Uterus (tissue), 4 donors: ENCODE results near the gene ACOT7. TPM values are rescaled to one million over a fixed set of nuclear protein-coding genes. Genes with fewer than 3 reads are reported as not detected.

ENCODE experiments used
- DNase-seq, 2 donors: peaks; one replicate each; pipeline ENCODE4 v3.0.0-alpha.2; 2019 to 2020
- H3K27ac ChIP-seq, 2 donors: fragments of 200-600 bp; sonication (generic); 1 replicate in 1 of 2; 2 replicates in 1 of 2; pipeline ENCODE4 v1.5.1; 2016 to 2018
- H3K27me3 ChIP-seq, 2 donors: fragments of 200-600 bp; sonication (generic); one replicate each; pipeline ENCODE4 v1.5.1; 2018 to 2019; ENCODE audit warnings: control low read depth in 1 of 2
- H3K36me3 ChIP-seq, 2 donors: fragments of 200-600 bp; sonication (generic); one replicate each; pipeline ENCODE4 v1.5.1; 2019; ENCODE audit warnings: control low read depth in 1 of 2
- H3K4me1 ChIP-seq, 2 donors: fragments of 200-600 bp; sonication (generic); one replicate each; pipeline ENCODE4 v1.5.1; 2018 to 2019; ENCODE audit warnings: control low read depth in 1 of 2
- H3K4me3 ChIP-seq, 2 donors: fragments of 200-600 bp; sonication (generic); 1 replicate in 1 of 2; 2 replicates in 1 of 2; pipeline ENCODE4 v1.5.1; 2018 to 2019; ENCODE audit warnings: mild to moderate bottlenecking in 1 of 2
- H3K9me3 ChIP-seq, 2 donors: fragments of 200-600 bp; sonication (generic); one replicate each; pipeline ENCODE4 v1.5.1; 2019; ENCODE audit warnings: control low read depth in 1 of 2
- POLR2A ChIP-seq, 2 donors: fragments of 450-650 bp; IDR thresholded peaks; one replicate each; pipeline ENCODE4 v1.6.1; 2016; ENCODE audit warnings: antibody characterized with exemption in 2 of 2, mild to moderate bottlenecking in 1 of 2, moderate library complexity in 1 of 2
- intact Hi-C: fragments of 100-400 bp; cut with DNase I; formaldehyde crosslinking; loops from one replicate; pipeline ENCODE4 v1.15.1; 2023; ENCODE audit warnings: low total_unique reads
- total RNA-seq, 4 donors: library from RNA; depleted of rRNA in 3 of 4; stranded (reverse); fragments of >200 nt in 3 of 4; gene quantifications; one replicate each; pipeline versions ENCODE4 v1.1.0 to v1.2.4, GENCODE V29; 2014 to 2023
- TF ChIP-seq, protein P1 (sequence below), 4 experiments: fragments of 200-600 bp in 2 of 4; fragments of 450-650 bp in 2 of 4; sonication (generic) in 2 of 4; IDR thresholded peaks; one replicate each; pipeline ENCODE4 v1.5.1; 2016 to 2019; ENCODE audit warnings: antibody characterized with exemption in 4 of 4, mild to moderate bottlenecking in 2 of 4, moderate library complexity in 1 of 4
- donor health status: DM: yes; HTN: yes; CAD: no.

The ACOT7 gene
- total RNA-seq, 4 donors from 2014 or later = 7.4 to 27.6 (median 12.4) TPM

DNA sequence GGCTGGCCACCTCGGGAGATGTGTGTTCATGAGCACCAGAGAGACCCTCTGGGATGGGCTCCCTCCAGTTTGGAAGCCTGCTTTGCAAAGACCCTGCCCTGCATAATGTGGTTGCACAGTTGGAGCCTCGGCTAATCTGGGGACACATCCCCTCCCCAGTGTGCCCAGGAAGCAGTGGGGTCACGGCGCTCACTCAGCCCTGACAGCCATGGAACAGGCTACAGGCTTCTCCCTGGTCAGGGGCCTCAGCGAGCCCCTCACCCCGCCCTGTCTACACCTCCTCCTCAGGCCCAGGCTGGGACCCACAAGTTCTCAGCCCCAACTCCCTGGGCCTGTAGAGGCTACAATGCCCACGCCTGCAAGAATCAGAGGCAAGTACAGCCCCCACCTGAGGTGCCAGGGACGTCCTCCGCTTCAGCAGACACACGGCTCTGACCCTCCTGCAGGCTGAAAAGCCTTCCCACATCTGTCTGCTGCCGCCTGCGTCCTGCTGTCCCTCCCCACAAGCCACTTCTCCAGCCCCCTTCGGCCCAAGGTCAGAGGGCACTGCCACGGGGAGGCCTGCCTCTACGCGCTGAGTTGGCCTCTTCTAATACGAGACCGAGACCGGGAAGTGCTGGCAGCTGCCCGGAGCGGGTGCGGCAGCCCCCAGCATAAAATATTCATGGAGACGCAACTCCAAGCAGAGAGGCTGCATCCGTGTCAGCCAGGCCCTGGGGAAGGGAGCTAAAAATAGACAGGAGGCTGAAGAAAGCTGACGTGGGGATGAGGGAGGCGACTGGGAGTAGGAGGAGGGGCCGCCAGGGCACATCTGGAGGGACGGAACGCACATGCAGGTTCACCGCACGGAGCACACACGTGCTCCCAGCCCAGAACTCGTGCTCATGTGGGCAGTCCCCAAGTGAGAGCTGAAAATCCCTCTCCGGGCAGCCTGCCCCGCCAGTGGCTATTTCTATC lies 117.5 kb downstream of the ACOT7 start:
- peak overlapping the region; percentile 56 to 72 for H3K27ac ChIP-seq
- no peaks in the 10 kb centered on the region for H3K36me3 ChIP-seq
- H3K4me1 ChIP-seq = peaks cover 3 to 5% of the 10 kb centered on the region in 2 donors
- DNase-seq = peak; percentile 76 to 84
- peak; percentile 14 to 38 for TF ChIP-seq POLR2A (IDR thresholded peaks at IDR 0.05)
- TF ChIP-seq, protein P1, sequence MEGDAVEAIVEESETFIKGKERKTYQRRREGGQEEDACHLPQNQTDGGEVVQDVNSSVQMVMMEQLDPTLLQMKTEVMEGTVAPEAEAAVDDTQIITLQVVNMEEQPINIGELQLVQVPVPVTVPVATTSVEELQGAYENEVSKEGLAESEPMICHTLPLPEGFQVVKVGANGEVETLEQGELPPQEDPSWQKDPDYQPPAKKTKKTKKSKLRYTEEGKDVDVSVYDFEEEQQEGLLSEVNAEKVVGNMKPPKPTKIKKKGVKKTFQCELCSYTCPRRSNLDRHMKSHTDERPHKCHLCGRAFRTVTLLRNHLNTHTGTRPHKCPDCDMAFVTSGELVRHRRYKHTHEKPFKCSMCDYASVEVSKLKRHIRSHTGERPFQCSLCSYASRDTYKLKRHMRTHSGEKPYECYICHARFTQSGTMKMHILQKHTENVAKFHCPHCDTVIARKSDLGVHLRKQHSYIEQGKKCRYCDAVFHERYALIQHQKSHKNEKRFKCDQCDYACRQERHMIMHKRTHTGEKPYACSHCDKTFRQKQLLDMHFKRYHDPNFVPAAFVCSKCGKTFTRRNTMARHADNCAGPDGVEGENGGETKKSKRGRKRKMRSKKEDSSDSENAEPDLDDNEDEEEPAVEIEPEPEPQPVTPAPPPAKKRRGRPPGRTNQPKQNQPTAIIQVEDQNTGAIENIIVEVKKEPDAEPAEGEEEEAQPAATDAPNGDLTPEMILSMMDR (IDR thresholded peaks at IDR 0.05) = no peak
- intact Hi-C loops = no loop called here
- peak overlapping the region in 1 of 2 donors; percentile 22 for H3K4me3 ChIP-seq
- no peaks in the 10 kb centered on the region for H3K9me3 ChIP-seq
- H3K27me3 ChIP-seq = no peaks in the 10 kb centered on the region

DNA sequence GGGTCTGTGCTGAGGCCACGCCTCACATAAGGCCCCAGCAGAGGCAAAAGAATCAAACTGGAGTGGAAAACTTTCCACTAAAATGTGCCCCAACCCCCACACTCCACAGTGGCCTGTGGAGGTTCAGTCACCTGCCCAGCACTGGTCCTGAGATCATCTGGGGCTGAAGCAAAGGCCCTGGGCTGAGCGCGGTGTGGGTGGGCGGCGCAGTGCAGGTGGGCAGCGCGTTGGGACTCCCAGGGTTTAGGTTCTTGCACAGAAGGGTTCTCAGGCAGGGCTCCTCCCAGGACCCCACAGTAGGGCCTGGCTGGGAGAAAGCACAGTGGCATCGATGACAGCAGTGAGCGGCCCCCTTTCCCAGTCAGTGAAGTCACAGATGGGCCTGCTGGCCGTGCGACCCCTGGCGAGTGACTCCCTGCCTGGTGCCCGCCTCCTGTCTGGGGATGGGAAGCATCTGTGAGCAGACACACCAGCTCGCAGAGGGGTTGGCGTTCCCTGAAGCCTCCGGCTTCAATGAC lies 118.9 kb downstream of the ACOT7 start:
- no peak overlapping the region for H3K4me3 ChIP-seq
- H3K4me1 ChIP-seq = peaks cover 3 to 5% of the 10 kb centered on the region in 2 donors
- intact Hi-C loops = no loop called here
- no peaks in the 10 kb centered on the region for H3K27me3 ChIP-seq
- H3K36me3 ChIP-seq = no peaks in the 10 kb centered on the region
- TF ChIP-seq, protein P1 (IDR thresholded peaks at IDR 0.05) = no peak
- no peak for TF ChIP-seq POLR2A (IDR thresholded peaks at IDR 0.05)
- no peak overlapping the region for H3K27ac ChIP-seq
- no peak for DNase-seq
- H3K9me3 ChIP-seq = no peaks in the 10 kb centered on the region

DNA sequence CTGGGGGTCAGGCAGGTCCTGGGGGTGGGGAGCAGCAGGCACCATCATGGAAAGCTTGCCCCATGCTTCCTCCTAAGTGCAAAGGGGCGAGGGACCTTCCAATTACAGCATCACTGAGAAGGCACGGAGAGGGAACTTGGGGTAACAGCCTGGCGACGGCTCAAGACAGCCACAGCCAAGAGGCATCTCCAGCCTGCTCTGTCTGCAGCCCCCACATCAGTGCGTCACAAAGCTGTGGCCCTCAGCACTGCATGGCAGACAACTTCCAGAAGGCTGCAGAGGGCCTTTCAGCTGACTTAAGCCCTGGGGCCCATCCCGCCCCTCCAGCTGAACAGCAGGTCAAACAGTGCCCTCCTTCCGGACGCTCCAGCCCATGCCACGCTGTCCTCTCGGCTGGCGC lies 119.5 kb downstream of the ACOT7 start:
- no peak for DNase-seq
- Histone ChIP-seq H3K9me3 (no peaks in the 10 kb centered on the region), H3K27me3 (no peaks in the 10 kb centered on the region), H3K36me3 (no peaks in the 10 kb centered on the region), H3K4me1 (peaks cover 3 to 5% of the 10 kb centered on the region in 2 donors), H3K27ac (no peak overlapping the region), H3K4me3 (no peak overlapping the region)
- intact Hi-C loops = no loop called here
- no peak for TF ChIP-seq POLR2A (IDR thresholded peaks at IDR 0.05)
- TF ChIP-seq, protein P1 (IDR thresholded peaks at IDR 0.05) = no peak

DNA sequence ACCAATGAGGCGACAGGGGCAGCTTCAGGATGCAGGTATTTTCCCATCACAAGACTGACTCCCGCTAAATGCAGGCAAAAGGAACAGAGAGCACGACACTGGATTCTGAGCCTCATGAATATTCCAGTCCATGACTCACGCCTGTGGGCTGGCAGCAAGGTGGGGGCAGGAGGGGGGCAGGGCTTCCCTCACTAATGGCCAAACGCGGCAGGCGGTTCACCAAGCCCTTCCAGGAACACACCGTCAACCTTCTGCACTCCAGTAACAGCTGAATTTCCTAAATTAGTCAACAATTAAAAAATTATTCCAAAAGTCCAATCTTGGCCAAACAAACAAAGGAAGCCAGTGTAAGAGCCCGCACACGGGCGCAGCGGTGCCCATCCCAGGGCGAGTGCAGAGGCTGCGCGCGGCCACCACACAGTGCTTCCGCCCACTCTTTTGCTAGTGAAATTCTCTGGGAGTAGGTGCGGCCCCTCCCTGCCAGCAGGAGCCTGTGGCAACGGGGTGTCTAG lies 120.1 kb downstream of the ACOT7 start:
- Histone ChIP-seq H3K4me1 (peaks cover 3 to 5% of the 10 kb centered on the region in 2 donors), H3K9me3 (no peaks in the 10 kb centered on the region), H3K4me3 (no peak overlapping the region), H3K27ac (peak overlapping the region in 1 of 2 donors; percentile 10), H3K27me3 (no peaks in the 10 kb centered on the region), H3K36me3 (no peaks in the 10 kb centered on the region)
- intact Hi-C loops = no loop called here
- DNase-seq = peak; percentile 56 to 67
- TF ChIP-seq, protein P1 (IDR thresholded peaks at IDR 0.05) = no peak
- TF ChIP-seq POLR2A (IDR thresholded peaks at IDR 0.05) = no peak

DNA sequence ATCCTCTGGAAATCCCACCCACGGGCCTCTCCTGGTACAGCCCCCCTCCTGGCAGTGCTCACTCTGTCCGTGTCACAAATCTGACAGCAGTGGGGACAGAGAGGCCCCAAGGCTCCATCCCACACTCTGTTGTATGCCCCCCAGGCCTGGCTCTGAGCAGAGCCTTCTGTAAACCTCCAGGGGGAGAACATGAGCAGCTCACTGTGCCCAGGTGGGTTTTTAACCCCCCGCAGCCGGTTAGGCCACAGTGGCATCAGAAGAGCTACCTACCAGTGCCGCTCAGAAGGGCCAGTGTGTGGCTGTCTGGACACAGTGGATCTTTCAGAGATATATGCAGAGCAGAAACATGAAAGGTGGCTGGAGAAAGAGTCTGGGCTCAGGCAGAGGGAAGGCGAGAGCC lies 120.7 kb downstream of the ACOT7 start:
- Histone ChIP-seq H3K27me3 (no peaks in the 10 kb centered on the region), H3K4me3 (no peak overlapping the region), H3K9me3 (no peaks in the 10 kb centered on the region), H3K4me1 (peaks cover 3 to 5% of the 10 kb centered on the region in 2 donors), H3K36me3 (no peaks in the 10 kb centered on the region), H3K27ac (peak overlapping the region in 1 of 2 donors; percentile 10)
- DNase-seq = no peak
- intact Hi-C loops = no loop called here
- TF ChIP-seq, protein P1 (IDR thresholded peaks at IDR 0.05) = no peak
- no peak for TF ChIP-seq POLR2A (IDR thresholded peaks at IDR 0.05)
